ENCODE results near the gene FAM76B. TPM values are rescaled to one million over a fixed set of nuclear protein-coding genes. Genes with fewer than 3 reads are reported as not detected.
A peak's percentile ranks its signal among the peaks of the same experiment; 100 is the strongest.

The FAM76B gene
- total and polyA plus RNA-seq, 3 experiments from 2014 or later = 14.7 to 35.8 (median 33.9) TPM

DNA sequence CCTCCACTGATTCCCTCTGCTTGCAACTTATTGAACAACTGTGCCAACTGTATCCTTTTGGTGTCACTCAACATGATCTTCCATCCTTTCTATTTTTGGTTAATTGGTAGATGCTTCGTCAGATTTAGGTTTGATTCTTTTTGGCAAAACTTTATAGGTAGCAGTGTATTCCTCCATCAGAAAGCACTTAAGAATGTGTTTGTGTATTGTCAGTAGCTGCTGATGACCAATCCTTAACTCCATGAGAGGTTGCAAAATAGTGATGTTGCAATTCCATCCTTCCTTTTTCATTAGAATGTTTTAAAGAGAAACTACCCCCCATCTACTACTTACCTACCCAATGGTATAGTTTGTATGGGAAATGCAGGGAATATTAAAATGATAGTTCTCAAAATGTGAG lies 22.1 kb downstream of the FAM76B start:
- Histone ChIP-seq H3K27me3 (ENCODE audit: insufficient read depth, low read length, poor library complexity, severe bottlenecking) (no peaks in the 10 kb centered on the region), H3K27ac (ENCODE audit: low read depth, low read length) (no peak overlapping the region), H3K4me1 (ENCODE audit: insufficient read depth, low read length) (peaks cover 4% of the 10 kb centered on the region), H3K9me3 (ENCODE audit: low read length) (no peaks in the 10 kb centered on the region), H3K36me3 (ENCODE audit: insufficient read depth, low read length) (peaks cover 11% of the 10 kb centered on the region), H3K4me3 (ENCODE audit: low read length) (no peak overlapping the region)
- ChIA-PET CTCF (interaction anchor here (1.5 to 2.0 kb wide), 2 partner anchors 9 to 613 kb away, joined by 5 to 9 read pairs; no protein-coding TSS in a partner anchor), POLR2A (no interaction called here)
- Mint-ChIP-seq H3K4me1 (no peaks in the 10 kb centered on the region), H3K27ac (peak overlapping the region in 3 of 8 donors; percentile 22 to 47 (median 31)), H3K4me3 (no peak overlapping the region), H3K27me3 (no peaks in the 10 kb centered on the region), H3K9me3 (no peaks in the 10 kb centered on the region), H3K36me3 (peaks cover 0 to 27% (median 3%) of the 10 kb centered on the region in 3 donors)
- DNase-seq = no peak

DNA sequence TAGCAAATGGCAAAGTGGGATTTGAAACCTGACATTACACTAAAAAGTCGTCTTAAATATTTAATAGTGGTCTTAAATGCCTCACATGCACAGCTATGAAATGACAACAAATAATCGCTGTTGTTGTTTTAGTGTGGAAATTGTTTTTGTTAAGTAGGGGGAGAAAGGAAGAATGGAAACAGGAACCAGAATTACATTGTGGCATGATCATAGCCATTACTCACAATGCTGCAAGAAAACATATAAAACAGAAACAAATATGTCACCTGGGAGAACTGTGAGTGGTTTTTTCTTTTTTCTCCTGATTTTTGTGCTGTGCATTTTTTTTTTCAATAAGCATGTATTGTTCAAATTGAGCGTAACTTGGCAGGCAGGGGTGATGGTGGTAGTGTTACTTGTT lies 22.9 kb downstream of the FAM76B start:
- Histone ChIP-seq H3K4me1 (ENCODE audit: insufficient read depth, low read length) (peaks cover 4% of the 10 kb centered on the region), H3K9me3 (ENCODE audit: low read length) (no peaks in the 10 kb centered on the region), H3K4me3 (ENCODE audit: low read length) (no peak overlapping the region), H3K27me3 (ENCODE audit: insufficient read depth, low read length, poor library complexity, severe bottlenecking) (no peaks in the 10 kb centered on the region), H3K27ac (ENCODE audit: low read depth, low read length) (no peak overlapping the region), H3K36me3 (ENCODE audit: insufficient read depth, low read length) (peaks cover 11% of the 10 kb centered on the region)
- no peak overlapping the region for H3K4me3 Mint-ChIP-seq
- ChIA-PET POLR2A (interaction anchor here (0.6 kb wide), 1 partner anchor 512 kb away, joined by 3 read pairs; no protein-coding TSS in a partner anchor), CTCF (interaction anchor here (7.6 kb wide), 1 partner anchor 613 kb away, joined by 96 read pairs; no protein-coding TSS in a partner anchor)
- peaks cover 0 to 4% of the 10 kb centered on the region in 2 donors for H3K27me3 Mint-ChIP-seq
- no peak overlapping the region for H3K27ac Mint-ChIP-seq
- no peaks in the 10 kb centered on the region for H3K4me1 Mint-ChIP-seq
- H3K36me3 Mint-ChIP-seq = peaks cover 0 to 19% (median 3%) of the 10 kb centered on the region in 3 donors
- no peak for DNase-seq
- no peaks in the 10 kb centered on the region for H3K9me3 Mint-ChIP-seq

GRCh38 chr11:95764267-95764898 lies 25.2 kb downstream of the FAM76B start:
- H3K27me3 Mint-ChIP-seq = peaks cover 0 to 21% of the 10 kb centered on the region in 2 donors
- no peak overlapping the region for H3K27ac Mint-ChIP-seq
- no peak overlapping the region for H3K4me3 ChIP-seq (ENCODE audit: low read length)
- CTCF ChIA-PET = interaction anchor here (0.9 to 7.6 kb wide), 6 partner anchors 11 to 697 kb away, joined by 3 to 96 read pairs (median 4); partner anchors contain the start of gene SRSF8
- H3K27ac ChIP-seq (ENCODE audit: low read depth, low read length) = no peak overlapping the region
- H3K9me3 ChIP-seq (ENCODE audit: low read length) = no peaks in the 10 kb centered on the region
- H3K4me3 Mint-ChIP-seq = no peak overlapping the region
- no peaks in the 10 kb centered on the region for H3K4me1 Mint-ChIP-seq
- DNase-seq = peak in 2 of 5 donors; percentile 47 to 51
- no peaks in the 10 kb centered on the region for H3K9me3 Mint-ChIP-seq
- peaks cover 4% of the 10 kb centered on the region for H3K4me1 ChIP-seq (ENCODE audit: insufficient read depth, low read length)
- H3K27me3 ChIP-seq (ENCODE audit: insufficient read depth, low read length, poor library complexity, severe bottlenecking) = no peaks in the 10 kb centered on the region
- H3K36me3 ChIP-seq (ENCODE audit: insufficient read depth, low read length) = no peaks in the 10 kb centered on the region
- POLR2A ChIA-PET = no interaction called here
- H3K36me3 Mint-ChIP-seq = peaks cover 0 to 6% (median 3%) of the 10 kb centered on the region in 3 donors

- no peaks in the 10 kb centered on the region for H3K9me3 ChIP-seq (ENCODE audit: low read length)
- no peaks in the 10 kb centered on the region for H3K27me3 ChIP-seq (ENCODE audit: insufficient read depth, low read length, poor library complexity, severe bottlenecking)
- H3K27me3 Mint-ChIP-seq = peaks cover 0 to 27% of the 10 kb centered on the region in 2 donors
- H3K4me3 Mint-ChIP-seq = no peak overlapping the region
- H3K4me1 Mint-ChIP-seq = no peaks in the 10 kb centered on the region
- H3K4me1 ChIP-seq (ENCODE audit: insufficient read depth, low read length) = peaks cover 4% of the 10 kb centered on the region
- H3K36me3 Mint-ChIP-seq = no peaks in the 10 kb centered on the region
- no peaks in the 10 kb centered on the region for H3K36me3 ChIP-seq (ENCODE audit: insufficient read depth, low read length)
- no peak overlapping the region for H3K4me3 ChIP-seq (ENCODE audit: low read length)
- H3K27ac Mint-ChIP-seq = no peak overlapping the region
- ChIA-PET POLR2A (interaction anchor here (0.6 kb wide), 1 partner anchor 693 kb away, joined by 4 read pairs; no protein-coding TSS in a partner anchor), CTCF (interaction anchor here (1.3 to 7.6 kb wide), 5 partner anchors 27 to 694 kb away, joined by 3 to 96 read pairs (median 4); partner anchors contain the start of gene FAM76B)
- no peak for DNase-seq
- H3K27ac ChIP-seq (ENCODE audit: low read depth, low read length) = no peak overlapping the region
- H3K9me3 Mint-ChIP-seq = no peaks in the 10 kb centered on the region
Observed at GRCh38 chr11:95762534-95762933, 27.0 kb downstream of the FAM76B start.

DNA sequence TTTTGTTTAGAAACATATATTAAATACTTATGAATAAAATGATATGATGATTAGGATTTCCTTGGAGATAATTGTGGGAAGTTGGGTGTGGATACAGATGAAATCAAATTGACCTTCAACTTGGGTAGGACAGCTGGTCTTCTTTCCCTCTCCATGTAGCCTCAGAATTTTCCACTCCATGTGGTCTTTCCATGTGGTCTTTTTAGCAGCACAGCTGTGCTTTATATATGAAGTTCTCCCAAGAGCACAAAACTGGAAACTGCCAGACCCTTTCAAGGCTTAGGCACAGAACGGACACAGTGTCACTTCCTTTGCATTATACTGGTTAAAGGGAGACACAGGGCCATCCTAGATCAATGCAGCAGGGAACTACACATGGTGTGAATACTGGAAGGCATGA lies 28.6 kb downstream of the FAM76B start:
- H3K4me3 ChIP-seq (ENCODE audit: low read length) = no peak overlapping the region
- H3K4me1 ChIP-seq (ENCODE audit: insufficient read depth, low read length) = peaks cover 4% of the 10 kb centered on the region
- H3K9me3 ChIP-seq (ENCODE audit: low read length) = no peaks in the 10 kb centered on the region
- H3K9me3 Mint-ChIP-seq = no peaks in the 10 kb centered on the region
- peaks cover 0 to 27% of the 10 kb centered on the region in 2 donors for H3K27me3 Mint-ChIP-seq
- no peaks in the 10 kb centered on the region for H3K36me3 Mint-ChIP-seq
- CTCF ChIA-PET = interaction anchor here (1.3 to 7.6 kb wide), 4 partner anchors 28 to 691 kb away, joined by 3 to 96 read pairs (median 4); partner anchors contain the start of gene FAM76B
- H3K27ac ChIP-seq (ENCODE audit: low read depth, low read length) = no peak overlapping the region
- H3K4me3 Mint-ChIP-seq = no peak overlapping the region
- POLR2A ChIA-PET = no interaction called here
- no peaks in the 10 kb centered on the region for H3K27me3 ChIP-seq (ENCODE audit: insufficient read depth, low read length, poor library complexity, severe bottlenecking)
- DNase-seq = no peak
- H3K27ac Mint-ChIP-seq = no peak overlapping the region
- no peaks in the 10 kb centered on the region for H3K4me1 Mint-ChIP-seq
- no peaks in the 10 kb centered on the region for H3K36me3 ChIP-seq (ENCODE audit: insufficient read depth, low read length)

GRCh38 chr11:95751515-95751914 lies 38.1 kb downstream of the FAM76B start:
- Histone ChIP-seq H3K27me3 (ENCODE audit: insufficient read depth, low read length, poor library complexity, severe bottlenecking) (no peaks in the 10 kb centered on the region), H3K9me3 (ENCODE audit: low read length) (no peaks in the 10 kb centered on the region), H3K4me1 (ENCODE audit: insufficient read depth, low read length) (no peaks in the 10 kb centered on the region), H3K27ac (ENCODE audit: low read depth, low read length) (no peak overlapping the region), H3K36me3 (ENCODE audit: insufficient read depth, low read length) (no peaks in the 10 kb centered on the region), H3K4me3 (ENCODE audit: low read length) (no peak overlapping the region)
- Mint-ChIP-seq H3K27ac (no peak overlapping the region), H3K4me1 (no peaks in the 10 kb centered on the region), H3K4me3 (no peak overlapping the region), H3K27me3 (peaks cover 9 to 44% of the 10 kb centered on the region in 2 donors), H3K9me3 (no peaks in the 10 kb centered on the region), H3K36me3 (no peaks in the 10 kb centered on the region)
- DNase-seq = no peak
- ChIA-PET POLR2A (no interaction called here), CTCF (interaction anchor here (1.0 kb wide), 1 partner anchor 46 kb away, joined by 3 read pairs; no protein-coding TSS in a partner anchor)

- no peaks in the 10 kb centered on the region for H3K36me3 ChIP-seq (ENCODE audit: insufficient read depth, low read length)
- DNase-seq = no peak
- Mint-ChIP-seq H3K4me1 (no peaks in the 10 kb centered on the region), H3K36me3 (no peaks in the 10 kb centered on the region), H3K27me3 (peaks cover 9 to 43% of the 10 kb centered on the region in 2 donors), H3K4me3 (no peak overlapping the region), H3K9me3 (no peaks in the 10 kb centered on the region), H3K27ac (no peak overlapping the region)
- POLR2A ChIA-PET = no interaction called here
- H3K4me1 ChIP-seq (ENCODE audit: insufficient read depth, low read length) = no peaks in the 10 kb centered on the region
- no peak overlapping the region for H3K27ac ChIP-seq (ENCODE audit: low read depth, low read length)
- no peak overlapping the region for H3K4me3 ChIP-seq (ENCODE audit: low read length)
- CTCF ChIA-PET = no interaction called here
- H3K27me3 ChIP-seq (ENCODE audit: insufficient read depth, low read length, poor library complexity, severe bottlenecking) = no peaks in the 10 kb centered on the region
- no peaks in the 10 kb centered on the region for H3K9me3 ChIP-seq (ENCODE audit: low read length)
Observed at GRCh38 chr11:95750101-95750500, 39.5 kb downstream of the FAM76B start.

DNA sequence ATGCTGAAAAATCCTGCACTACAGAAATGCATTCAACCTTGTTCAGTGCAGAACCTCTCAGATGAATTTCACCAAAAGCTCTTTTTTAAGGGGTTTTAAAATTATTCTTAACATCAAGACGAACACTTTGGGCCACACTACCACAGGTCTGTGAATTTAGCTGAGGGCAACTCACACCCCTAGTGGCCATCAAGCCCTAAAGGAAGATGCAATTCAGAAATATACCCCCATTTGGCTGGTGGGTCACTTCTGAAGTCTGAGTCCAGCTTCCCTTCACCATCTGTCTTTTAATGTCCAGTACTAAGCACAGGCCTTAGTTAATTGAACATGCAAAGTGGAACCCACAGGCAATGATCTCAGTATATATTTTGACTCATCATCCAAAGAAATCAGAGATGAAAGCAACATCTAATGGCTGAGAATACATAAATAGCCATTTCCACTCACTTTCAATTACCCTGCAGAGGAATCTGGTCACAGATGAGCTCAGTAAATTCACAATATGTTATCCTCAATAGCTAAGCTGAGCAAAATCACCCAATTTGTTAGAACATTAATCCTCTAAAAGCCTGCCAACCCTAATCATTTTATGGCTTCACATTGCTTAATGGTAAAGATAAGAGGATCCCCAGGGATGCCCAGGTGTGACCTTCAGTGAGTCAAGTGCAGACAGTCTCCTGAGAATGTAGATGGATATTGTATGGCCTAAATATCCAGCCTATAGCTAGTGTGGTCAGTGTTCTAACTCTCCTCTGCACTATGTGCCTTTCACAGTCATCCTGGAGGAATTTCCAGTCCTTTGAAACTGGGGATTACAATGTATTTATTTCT lies 50.3 kb downstream of the FAM76B start:
- H3K36me3 Mint-ChIP-seq = no peaks in the 10 kb centered on the region
- CTCF ChIA-PET = interaction anchor here (1.1 to 1.4 kb wide), 2 partner anchors 8 to 585 kb away, joined by 3 to 5 read pairs; no protein-coding TSS in a partner anchor
- no peaks in the 10 kb centered on the region for H3K9me3 Mint-ChIP-seq
- Histone ChIP-seq H3K27me3 (ENCODE audit: insufficient read depth, low read length, poor library complexity, severe bottlenecking) (no peaks in the 10 kb centered on the region), H3K4me1 (ENCODE audit: insufficient read depth, low read length) (peaks cover 2% of the 10 kb centered on the region), H3K36me3 (ENCODE audit: insufficient read depth, low read length) (no peaks in the 10 kb centered on the region), H3K27ac (ENCODE audit: low read depth, low read length) (no peak overlapping the region), H3K9me3 (ENCODE audit: low read length) (no peaks in the 10 kb centered on the region), H3K4me3 (ENCODE audit: low read length) (no peak overlapping the region)
- no peak overlapping the region for H3K27ac Mint-ChIP-seq
- H3K4me3 Mint-ChIP-seq = no peak overlapping the region
- DNase-seq = no peak
- no peaks in the 10 kb centered on the region for H3K4me1 Mint-ChIP-seq
- H3K27me3 Mint-ChIP-seq = peaks cover 2 to 5% of the 10 kb centered on the region in 2 donors
- POLR2A ChIA-PET = no interaction called here
